Measurements from ENCODE around the gene GUCA1C.

GUCA1C gene

DNA sequence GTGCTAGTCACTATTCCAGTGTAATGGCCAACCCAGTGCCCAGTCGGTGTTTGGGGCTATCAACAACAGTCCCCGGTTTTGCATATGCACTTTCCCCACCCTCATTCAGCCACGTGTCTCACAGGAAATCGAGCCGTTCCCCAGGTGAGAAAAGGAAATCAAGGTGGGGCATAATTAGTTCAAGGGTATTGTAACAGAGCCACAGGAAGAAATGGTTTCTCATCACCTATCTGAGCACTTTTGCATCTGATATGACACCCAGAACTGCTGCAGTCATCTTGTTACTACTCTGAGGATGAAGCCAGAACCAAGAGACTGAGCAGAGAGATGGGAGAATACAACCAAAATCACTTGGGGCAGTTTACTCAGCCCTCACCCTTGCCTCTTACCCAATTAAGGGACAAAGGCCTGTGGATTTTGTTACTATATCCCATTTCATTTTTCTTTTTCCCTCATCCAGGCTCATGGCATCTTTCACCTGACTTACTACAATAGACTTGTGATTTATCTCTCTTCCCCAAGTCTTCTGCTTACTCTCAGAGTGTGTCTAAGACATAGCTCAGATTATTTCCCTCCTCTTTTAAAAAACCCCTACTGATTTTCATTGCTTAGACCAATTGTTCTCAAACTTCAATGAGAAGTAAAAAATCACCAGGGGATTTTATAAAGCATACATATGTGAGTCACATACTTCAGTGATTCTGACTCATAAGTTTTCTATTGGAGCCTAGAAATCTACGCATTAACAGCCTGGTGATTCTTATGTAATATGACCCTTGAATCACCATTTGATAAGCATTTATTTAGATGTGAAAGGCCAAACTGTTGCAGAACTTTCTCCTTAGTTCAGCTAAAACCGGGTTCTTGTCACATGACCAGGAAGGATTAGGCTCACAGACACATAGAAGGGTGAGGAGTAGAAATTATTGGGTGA lies 90.5 kb downstream of the GUCA1C start:
- DNase-seq (ENCODE audit: insufficient read length, low spot score) = no peak
- no peak for FAIRE-seq
- TF ChIP-seq, protein P1, sequence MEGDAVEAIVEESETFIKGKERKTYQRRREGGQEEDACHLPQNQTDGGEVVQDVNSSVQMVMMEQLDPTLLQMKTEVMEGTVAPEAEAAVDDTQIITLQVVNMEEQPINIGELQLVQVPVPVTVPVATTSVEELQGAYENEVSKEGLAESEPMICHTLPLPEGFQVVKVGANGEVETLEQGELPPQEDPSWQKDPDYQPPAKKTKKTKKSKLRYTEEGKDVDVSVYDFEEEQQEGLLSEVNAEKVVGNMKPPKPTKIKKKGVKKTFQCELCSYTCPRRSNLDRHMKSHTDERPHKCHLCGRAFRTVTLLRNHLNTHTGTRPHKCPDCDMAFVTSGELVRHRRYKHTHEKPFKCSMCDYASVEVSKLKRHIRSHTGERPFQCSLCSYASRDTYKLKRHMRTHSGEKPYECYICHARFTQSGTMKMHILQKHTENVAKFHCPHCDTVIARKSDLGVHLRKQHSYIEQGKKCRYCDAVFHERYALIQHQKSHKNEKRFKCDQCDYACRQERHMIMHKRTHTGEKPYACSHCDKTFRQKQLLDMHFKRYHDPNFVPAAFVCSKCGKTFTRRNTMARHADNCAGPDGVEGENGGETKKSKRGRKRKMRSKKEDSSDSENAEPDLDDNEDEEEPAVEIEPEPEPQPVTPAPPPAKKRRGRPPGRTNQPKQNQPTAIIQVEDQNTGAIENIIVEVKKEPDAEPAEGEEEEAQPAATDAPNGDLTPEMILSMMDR (IDR thresholded peaks at IDR 0.05; ENCODE audit: insufficient read depth, missing control alignments) = no peak

DNA sequence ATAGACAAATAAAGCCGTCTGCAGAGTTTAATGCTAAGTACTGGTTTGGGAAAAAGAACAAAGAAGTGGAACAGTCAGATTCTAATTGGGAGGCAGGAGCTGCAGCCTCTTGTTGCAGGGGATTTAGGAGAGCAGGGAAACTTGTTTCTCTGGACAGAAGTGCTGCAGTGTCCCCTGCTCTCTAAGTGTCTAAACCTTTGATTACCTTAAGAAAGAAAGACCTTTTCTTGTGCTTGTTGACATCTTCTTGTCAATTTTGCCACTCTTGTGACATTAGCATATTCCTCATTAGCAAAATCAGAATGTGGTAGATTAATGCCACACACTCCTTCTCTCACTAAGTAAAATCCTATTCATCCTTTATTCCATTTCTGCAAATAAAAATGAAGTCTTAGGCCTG lies 92.3 kb downstream of the GUCA1C start:
- FAIRE-seq = no peak
- TF ChIP-seq, protein P1 (IDR thresholded peaks at IDR 0.05; ENCODE audit: insufficient read depth, missing control alignments) = no peak
- no peak for DNase-seq (ENCODE audit: insufficient read length, low spot score)

Data from D721Med (cell line).